ENCODE data around the gene CACNG8.

CACNG8 gene

GRCh38 chr19:53999694-54000093, 37.0 kb downstream of the CACNG8 start:
- Histone ChIP-seq H3K36me3 (ENCODE audit: insufficient read depth, low read length) (no peaks in the 10 kb centered on the region), H3K9me2 (ENCODE audit: low read depth, low read length) (no peaks in the 10 kb centered on the region), H3F3A (ENCODE audit: insufficient read depth, low read length) (no peaks in the 10 kb centered on the region)

GRCh38 chr19:54001496-54001895, 38.8 kb downstream of the CACNG8 start:
- no peak overlapping the region for H3K4me2 ChIP-seq (ENCODE audit: low read length)
- H2AFZ ChIP-seq (ENCODE audit: low read length): no peak overlapping the region
- no peaks in the 10 kb centered on the region for H3K36me3 ChIP-seq (ENCODE audit: insufficient read depth, low read length)
- H3K4me1 ChIP-seq (ENCODE audit: insufficient read depth, low read length, severe bottlenecking): no peaks in the 10 kb centered on the region
- no peaks in the 10 kb centered on the region; the same call in 1 of the 2 replicates for H3K27me3 ChIP-seq (ENCODE audit: insufficient read depth, low read length)
- no peak overlapping the region for H3K27ac ChIP-seq (ENCODE audit: low read depth, low read length, poor library complexity, severe bottlenecking)
- H3K9me2 ChIP-seq (ENCODE audit: low read depth, low read length): no peaks in the 10 kb centered on the region
- H3K4me3 ChIP-seq (ENCODE audit: low read depth, low read length, poor library complexity, severe bottlenecking): no peak overlapping the region
- TF ChIP-seq CTCF (IDR thresholded peaks at IDR 0.05; ENCODE audit: low read length): no peak
- no peak for TF ChIP-seq EZH2 (IDR thresholded peaks at IDR 0.05; ENCODE audit: borderline replicate concordance, low read length)
- no peaks in the 10 kb centered on the region for H4K20me1 ChIP-seq (ENCODE audit: insufficient read depth, low read length)
- H3K9ac ChIP-seq (ENCODE audit: low read length): no peak overlapping the region
- H3K9me3 ChIP-seq (ENCODE audit: low read length): no peaks in the 10 kb centered on the region
- no peaks in the 10 kb centered on the region for H3K79me2 ChIP-seq (ENCODE audit: insufficient read depth, low read length)
- no peaks in the 10 kb centered on the region for H3F3A ChIP-seq (ENCODE audit: insufficient read depth, low read length)

More at GRCh38 chr19:53999694-54000093, 37.0 kb downstream of the CACNG8 start:
- H3K27ac ChIP-seq (ENCODE audit: low read depth, low read length, poor library complexity, severe bottlenecking): no peak overlapping the region
- H3K4me2 ChIP-seq (ENCODE audit: low read length): no peak overlapping the region
- TF ChIP-seq EZH2 (IDR thresholded peaks at IDR 0.05; ENCODE audit: borderline replicate concordance, low read length) (no peak), CTCF (IDR thresholded peaks at IDR 0.05; ENCODE audit: low read length) (no peak)
- no peaks in the 10 kb centered on the region; the same call in 1 of the 2 replicates for H3K27me3 ChIP-seq (ENCODE audit: insufficient read depth, low read length)
- H3K4me3 ChIP-seq (ENCODE audit: low read depth, low read length, poor library complexity, severe bottlenecking): no peak overlapping the region
- no peak overlapping the region for H2AFZ ChIP-seq (ENCODE audit: low read length)
- H4K20me1 ChIP-seq (ENCODE audit: insufficient read depth, low read length): no peaks in the 10 kb centered on the region
- no peaks in the 10 kb centered on the region for H3K4me1 ChIP-seq (ENCODE audit: insufficient read depth, low read length, severe bottlenecking)
- H3K9ac ChIP-seq (ENCODE audit: low read length): no peak overlapping the region
- no peaks in the 10 kb centered on the region for H3K79me2 ChIP-seq (ENCODE audit: insufficient read depth, low read length)
- no peaks in the 10 kb centered on the region for H3K9me3 ChIP-seq (ENCODE audit: low read length)

GRCh38 chr19:54002495-54003315, 40.0 kb downstream of the CACNG8 start:
- H3K9me3 ChIP-seq (ENCODE audit: low read length): no peaks in the 10 kb centered on the region
- no peaks in the 10 kb centered on the region for H3K9me2 ChIP-seq (ENCODE audit: low read depth, low read length)
- TF ChIP-seq CTCF (IDR thresholded peaks at IDR 0.05; ENCODE audit: low read length): no peak
- no peaks in the 10 kb centered on the region for H3K79me2 ChIP-seq (ENCODE audit: insufficient read depth, low read length)
- no peak overlapping the region for H2AFZ ChIP-seq (ENCODE audit: low read length)
- H3K9ac ChIP-seq (ENCODE audit: low read length): no peak overlapping the region
- no peak overlapping the region for H3K4me2 ChIP-seq (ENCODE audit: low read length)
- H4K20me1 ChIP-seq (ENCODE audit: insufficient read depth, low read length): no peaks in the 10 kb centered on the region
- no peaks in the 10 kb centered on the region for H3K4me1 ChIP-seq (ENCODE audit: insufficient read depth, low read length, severe bottlenecking)
- no peaks in the 10 kb centered on the region for H3F3A ChIP-seq (ENCODE audit: insufficient read depth, low read length)
- H3K27ac ChIP-seq (ENCODE audit: low read depth, low read length, poor library complexity, severe bottlenecking): no peak overlapping the region
- H3K36me3 ChIP-seq (ENCODE audit: insufficient read depth, low read length): no peaks in the 10 kb centered on the region
- H3K4me3 ChIP-seq (ENCODE audit: low read depth, low read length, poor library complexity, severe bottlenecking): no peak overlapping the region
- H3K27me3 ChIP-seq (ENCODE audit: insufficient read depth, low read length): no peaks in the 10 kb centered on the region; the same call in 1 of the 2 replicates

Measured in OCI-LY1 (cell line).